Amniotic epithelial cell (primary cell): ENCODE results near the gene FIP1L1.

ENCODE experiments used
- DNase-seq: peaks from one replicate; pipeline ENCODE4 v3.0.0-alpha.2; 2010; ENCODE audit warnings: low read depth

FIP1L1 gene

GRCh38 chr4:53476232-53477037 is 99.0 kb downstream of the FIP1L1 start:
- DNase-seq, result peak; percentile 97

GRCh38 chr4:53477038-53477565 is 99.7 kb downstream of the FIP1L1 start:
- peak; percentile 52 for DNase-seq

GRCh38 chr4:53477636-53478035 is 100.2 kb downstream of the FIP1L1 start:
- DNase-seq, result peak; percentile 18

GRCh38 chr4:53478671-53479456 is 101.4 kb downstream of the FIP1L1 start:
- DNase-seq, result peak; percentile 84

GRCh38 chr4:53479736-53480525 is 102.5 kb downstream of the FIP1L1 start:
- peak; percentile 20 for DNase-seq

- DNase-seq, result no peak
Measured at GRCh38 chr4:53480909-53481308, 103.5 kb downstream of the FIP1L1 start.

GRCh38 chr4:53481586-53481985 is 104.1 kb downstream of the FIP1L1 start:
- DNase-seq, result no peak

GRCh38 chr4:53483250-53483649 is 105.8 kb downstream of the FIP1L1 start:
- no peak for DNase-seq

- DNase-seq, result peak; percentile 85
Measured at GRCh38 chr4:53484911-53485657, 107.6 kb downstream of the FIP1L1 start.

GRCh38 chr4:53485658-53486040 is 108.2 kb downstream of the FIP1L1 start:
- no peak for DNase-seq

- DNase-seq, result no peak
Measured at GRCh38 chr4:53487766-53488165, 110.3 kb downstream of the FIP1L1 start.

- DNase-seq, result peak; percentile 61
Measured at GRCh38 chr4:53489279-53489889, 111.9 kb downstream of the FIP1L1 start.

GRCh38 chr4:53490161-53490956 is 112.9 kb downstream of the FIP1L1 start:
- DNase-seq, result peak; percentile 83

GRCh38 chr4:53490965-53491622 is 113.7 kb downstream of the FIP1L1 start:
- peak; percentile 95 for DNase-seq

GRCh38 chr4:53494851-53495250 is 117.4 kb downstream of the FIP1L1 start:
- no peak for DNase-seq

GRCh38 chr4:53497487-53498244 is 120.2 kb downstream of the FIP1L1 start:
- peak; percentile 80 for DNase-seq

GRCh38 chr4:53498706-53499105 is 121.3 kb downstream of the FIP1L1 start:
- no peak for DNase-seq

- DNase-seq, result no peak
Measured at GRCh38 chr4:53499791-53500190, 122.3 kb downstream of the FIP1L1 start.

GRCh38 chr4:53500546-53500945 is 123.1 kb downstream of the FIP1L1 start:
- no peak for DNase-seq
